ENCODE data around the gene KLHDC9.

DNA sequence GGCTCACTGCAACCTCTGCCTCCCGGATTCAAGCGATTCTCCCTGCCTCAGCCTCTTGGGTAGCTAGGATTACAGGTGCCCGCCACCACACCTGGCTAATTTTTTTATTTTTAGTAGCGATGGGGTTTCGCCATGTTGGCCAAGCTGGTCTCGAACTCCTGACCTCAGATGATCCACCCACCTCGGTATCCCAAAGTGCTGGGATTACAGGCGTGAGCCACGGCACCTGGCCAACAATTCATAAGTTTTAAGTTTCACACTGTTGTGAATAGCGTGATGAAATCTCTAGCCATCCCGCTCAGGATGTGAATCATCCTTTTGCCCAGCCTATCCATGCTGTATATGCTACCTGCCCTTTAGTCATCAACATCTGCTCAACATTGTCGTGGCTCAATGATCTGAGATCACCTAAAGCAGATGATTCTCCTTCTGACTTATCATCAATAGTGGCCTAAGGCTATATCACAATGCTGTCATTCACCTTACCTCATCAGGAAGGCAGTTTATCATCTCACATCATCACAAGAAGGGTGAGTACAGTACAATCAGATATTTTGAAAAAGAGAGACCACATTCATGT is 17.1 kb downstream of the KLHDC9 start:
- TF ChIP-seq, protein P1, sequence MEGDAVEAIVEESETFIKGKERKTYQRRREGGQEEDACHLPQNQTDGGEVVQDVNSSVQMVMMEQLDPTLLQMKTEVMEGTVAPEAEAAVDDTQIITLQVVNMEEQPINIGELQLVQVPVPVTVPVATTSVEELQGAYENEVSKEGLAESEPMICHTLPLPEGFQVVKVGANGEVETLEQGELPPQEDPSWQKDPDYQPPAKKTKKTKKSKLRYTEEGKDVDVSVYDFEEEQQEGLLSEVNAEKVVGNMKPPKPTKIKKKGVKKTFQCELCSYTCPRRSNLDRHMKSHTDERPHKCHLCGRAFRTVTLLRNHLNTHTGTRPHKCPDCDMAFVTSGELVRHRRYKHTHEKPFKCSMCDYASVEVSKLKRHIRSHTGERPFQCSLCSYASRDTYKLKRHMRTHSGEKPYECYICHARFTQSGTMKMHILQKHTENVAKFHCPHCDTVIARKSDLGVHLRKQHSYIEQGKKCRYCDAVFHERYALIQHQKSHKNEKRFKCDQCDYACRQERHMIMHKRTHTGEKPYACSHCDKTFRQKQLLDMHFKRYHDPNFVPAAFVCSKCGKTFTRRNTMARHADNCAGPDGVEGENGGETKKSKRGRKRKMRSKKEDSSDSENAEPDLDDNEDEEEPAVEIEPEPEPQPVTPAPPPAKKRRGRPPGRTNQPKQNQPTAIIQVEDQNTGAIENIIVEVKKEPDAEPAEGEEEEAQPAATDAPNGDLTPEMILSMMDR (IDR thresholded peaks at IDR 0.05; ENCODE audit: borderline replicate concordance, extremely low read depth, low read length, poor library complexity, severe bottlenecking): no peak
- TF ChIP-seq EZH2 (IDR thresholded peaks at IDR 0.05; ENCODE audit: borderline replicate concordance, low read depth, low read length, severe bottlenecking): no peak
